ENCODE results near the gene MGRN1.

GRCh38 chr16:4594433-4595410 is 29.9 kb upstream of the MGRN1 start:
- no peak for TF ChIP-seq CTCF (IDR thresholded peaks at IDR 0.05; ENCODE audit: low read length)
- no peak for TF ChIP-seq EZH2 (optimal IDR thresholded peaks at IDR 0.05; ENCODE audit: low read depth, low read length)

All from MM.1S (cell line).